DOHH2 (cell line): ENCODE data around the gene UBASH3B.

Experiments
- CTCF ChIP-seq: fragments of 200-600 bp; sonication (generic); IDR thresholded peaks from one replicate; pipeline ENCODE4 v1.5.1; 2014; ENCODE audit warnings: antibody characterized with exemption, mild to moderate bottlenecking, low read depth, low read length; ENCODE audit not compliant: poor library complexity, severe bottlenecking
- EZH2phosphoT487 ChIP-seq: fragments of 200-600 bp; sonication (generic); IDR thresholded peaks from 2 replicates; pipeline ENCODE4 v1.6.1; 2017; ENCODE audit warnings: borderline replicate concordance, mild to moderate bottlenecking, antibody characterized with exemption, low read length, moderate library complexity, mixed read lengths

- TF ChIP-seq CTCF (no peak), EZH2phosphoT487 (no peak)
These were observed 102.8 kb downstream of the UBASH3B start for GRCh38 chr11:122758339-122758738.
